Measurements from ENCODE around the gene MBD3L2B.

MBD3L2B gene

GRCh38 chr19:7013678-7014077 lies 7.6 kb downstream of the MBD3L2B start:
- TF ChIP-seq, protein P1, sequence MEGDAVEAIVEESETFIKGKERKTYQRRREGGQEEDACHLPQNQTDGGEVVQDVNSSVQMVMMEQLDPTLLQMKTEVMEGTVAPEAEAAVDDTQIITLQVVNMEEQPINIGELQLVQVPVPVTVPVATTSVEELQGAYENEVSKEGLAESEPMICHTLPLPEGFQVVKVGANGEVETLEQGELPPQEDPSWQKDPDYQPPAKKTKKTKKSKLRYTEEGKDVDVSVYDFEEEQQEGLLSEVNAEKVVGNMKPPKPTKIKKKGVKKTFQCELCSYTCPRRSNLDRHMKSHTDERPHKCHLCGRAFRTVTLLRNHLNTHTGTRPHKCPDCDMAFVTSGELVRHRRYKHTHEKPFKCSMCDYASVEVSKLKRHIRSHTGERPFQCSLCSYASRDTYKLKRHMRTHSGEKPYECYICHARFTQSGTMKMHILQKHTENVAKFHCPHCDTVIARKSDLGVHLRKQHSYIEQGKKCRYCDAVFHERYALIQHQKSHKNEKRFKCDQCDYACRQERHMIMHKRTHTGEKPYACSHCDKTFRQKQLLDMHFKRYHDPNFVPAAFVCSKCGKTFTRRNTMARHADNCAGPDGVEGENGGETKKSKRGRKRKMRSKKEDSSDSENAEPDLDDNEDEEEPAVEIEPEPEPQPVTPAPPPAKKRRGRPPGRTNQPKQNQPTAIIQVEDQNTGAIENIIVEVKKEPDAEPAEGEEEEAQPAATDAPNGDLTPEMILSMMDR (conservative IDR thresholded peaks at IDR 0.05; ENCODE audit: low read depth, low read length): no peak
- peak; percentile 4 for DNase-seq (ENCODE audit: low read depth)
- no peak overlapping the region for H3K4me3 ChIP-seq (ENCODE audit: low read depth, low read length)

GRCh38 chr19:7010722-7011593 lies 10.3 kb downstream of the MBD3L2B start:
- TF ChIP-seq, protein P1 (conservative IDR thresholded peaks at IDR 0.05; ENCODE audit: low read depth, low read length): no peak

GRCh38 chr19:7007859-7008258 lies 13.4 kb downstream of the MBD3L2B start:
- TF ChIP-seq, protein P1 (conservative IDR thresholded peaks at IDR 0.05; ENCODE audit: low read depth, low read length): no peak
- no peak for DNase-seq (ENCODE audit: low read depth)
- H3K4me3 ChIP-seq (ENCODE audit: low read depth, low read length): no peak overlapping the region

More at GRCh38 chr19:7010722-7011593, 10.3 kb downstream of the MBD3L2B start:
- H3K4me3 ChIP-seq (ENCODE audit: low read depth, low read length): no peak overlapping the region
- DNase-seq (ENCODE audit: low read depth): no peak

DNA sequence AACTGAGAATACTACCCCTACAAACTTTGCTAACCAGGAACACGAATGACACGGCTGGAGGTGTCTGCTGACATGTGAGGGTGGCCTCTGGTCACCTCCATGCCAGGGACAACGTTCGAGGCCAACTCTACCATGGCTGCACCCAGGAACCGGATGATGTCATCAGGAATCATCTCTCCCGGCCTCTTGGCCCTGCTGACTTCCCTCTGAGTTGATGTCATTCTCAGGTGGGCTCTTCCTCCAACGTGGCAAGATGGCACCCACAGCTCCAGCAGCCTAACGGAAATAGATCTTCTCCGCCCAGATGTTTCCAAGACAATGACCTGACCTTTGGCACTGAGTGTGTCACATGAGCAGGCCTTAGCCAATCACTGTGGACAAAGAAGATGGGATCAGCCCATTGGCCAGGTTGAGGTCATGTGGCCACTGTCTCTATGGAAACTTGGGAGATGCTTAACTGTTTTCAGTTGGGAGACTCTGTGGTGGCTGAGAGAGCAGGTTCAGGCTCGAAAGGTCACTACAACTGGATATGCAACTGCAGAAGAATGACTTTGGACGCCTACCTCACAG lies 15.0 kb downstream of the MBD3L2B start:
- no peak for DNase-seq (ENCODE audit: low read depth)
- no peak overlapping the region for H3K4me3 ChIP-seq (ENCODE audit: low read depth, low read length)
- TF ChIP-seq, protein P1 (conservative IDR thresholded peaks at IDR 0.05; ENCODE audit: low read depth, low read length): no peak

GRCh38 chr19:7004313-7004931 lies 16.8 kb downstream of the MBD3L2B start:
- no peak overlapping the region for H3K4me3 ChIP-seq (ENCODE audit: low read depth, low read length)
- TF ChIP-seq, protein P1 (conservative IDR thresholded peaks at IDR 0.05; ENCODE audit: low read depth, low read length): no peak
- no peak for DNase-seq (ENCODE audit: low read depth)

DNA sequence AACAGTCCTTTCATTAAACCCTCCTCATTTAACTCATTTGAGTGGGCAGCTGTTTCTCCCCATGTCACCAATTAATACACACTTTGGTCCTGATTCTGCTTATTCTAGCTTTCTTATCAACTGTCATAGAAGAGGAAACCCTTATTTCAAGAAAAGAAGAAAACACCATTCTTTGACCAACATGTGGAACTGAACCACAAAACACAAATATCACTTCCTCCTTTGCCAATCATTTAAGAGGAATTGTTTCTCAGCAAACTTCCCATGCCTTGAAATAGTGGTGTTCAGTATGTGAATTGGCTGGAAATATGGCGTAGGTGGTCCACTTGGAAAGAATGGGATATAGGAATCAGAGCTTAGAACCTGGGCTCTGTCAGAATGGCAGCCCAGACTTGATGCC lies 20.4 kb downstream of the MBD3L2B start:
- TF ChIP-seq, protein P1 (conservative IDR thresholded peaks at IDR 0.05; ENCODE audit: low read depth, low read length): no peak
- no peak overlapping the region for H3K4me3 ChIP-seq (ENCODE audit: low read depth, low read length)
- DNase-seq (ENCODE audit: low read depth): no peak
